Measurements from ENCODE around the gene OR2A25. TPM values are rescaled to one million over a fixed set of nuclear protein-coding genes. Genes with fewer than 3 reads are reported as not detected.

Gene OR2A25
- polyA plus RNA-seq, 3 donors, result not detected

- Mint-ChIP-seq H3K36me3 (no peaks in the 10 kb centered on the region), H3K4me3 (no peak within 1 kb of the TSS), H3K27ac (no peak within 1 kb of the TSS), H3K9me3 (peaks cover 0 to 5% (median 2%) of the 10 kb centered on the region in 7 donors), H3K27me3 (ENCODE audit: low read depth in 3 of 3) (peaks cover 0 to 5% (median 1%) of the 10 kb centered on the region in 3 donors), H3K4me1 (no peaks in the 10 kb centered on the region)
- TF ChIP-seq CTCF (IDR thresholded peaks at IDR 0.05), result no peak
- Histone ChIP-seq H3K27me3 (ENCODE audit: control insufficient read depth in 2 of 2, insufficient read depth in 2 of 2, low read length in 2 of 2) (no peaks in the 10 kb centered on the region), H3K9me3 (replicated peaks in 1 of 2; ENCODE audit: control insufficient read depth in 1 of 2, insufficient read depth in 1 of 2, low read length in 2 of 2) (no peaks in the 10 kb centered on the region), H3K36me3 (replicated peaks in 1 of 2; ENCODE audit: control insufficient read depth in 1 of 2, insufficient read depth in 2 of 2, low read length in 2 of 2) (no peaks in the 10 kb centered on the region), H4K20me1 (ENCODE audit: insufficient read depth, low read length) (no peaks in the 10 kb centered on the region), H2AFZ (ENCODE audit: insufficient read depth, low read depth, low read length, poor library complexity, severe bottlenecking) (no peak within 1 kb of the TSS), H3K27ac (ENCODE audit: low read depth in 1 of 2, low read length in 2 of 2) (no peak within 1 kb of the TSS), H3K4me2 (replicated peaks; ENCODE audit: extremely low read depth, low read length, poor library complexity, severe bottlenecking) (no peak within 1 kb of the TSS), H3K4me3 (replicated peaks in 1 of 3; ENCODE audit: low read depth in 2 of 3, low read length in 3 of 3) (no peak within 1 kb of the TSS), H3K79me2 (ENCODE audit: insufficient read depth, low read length) (no peaks in the 10 kb centered on the region), H3K9ac (ENCODE audit: insufficient read depth, low read length, poor library complexity, severe bottlenecking) (no peak within 1 kb of the TSS), H3K4me1 (ENCODE audit: control insufficient read depth in 1 of 2, insufficient read depth in 2 of 2, low read length in 2 of 2) (no peaks in the 10 kb centered on the region)
- no CpG with 5 or more reads among the region's 2 CpGs for whole genome bisulfite sequencing (ENCODE audit: insufficient coverage)
- no peak for DNase-seq
- intact Hi-C loops (cut with micrococcal nuclease), result no loop called here
Measured at GRCh38 chr7:144085978-144086377, 16.4 kb downstream of the OR2A25 start, which contains the start of gene OR2A12. Gene OR2A12 (plus strand): TSS chr7:144086278. CDS start chr7:144095108, 8,830 bp downstream.

GRCh38 chr7:144086730-144087129 lies 17.1 kb downstream of the OR2A25 start:
- Mint-ChIP-seq H3K4me3 (no peak overlapping the region), H3K36me3 (no peaks in the 10 kb centered on the region), H3K27me3 (ENCODE audit: low read depth in 3 of 3) (peaks cover 0 to 5% (median 0%) of the 10 kb centered on the region in 3 donors), H3K9me3 (peaks cover 0 to 5% (median 2%) of the 10 kb centered on the region in 7 donors), H3K27ac (no peak overlapping the region), H3K4me1 (no peaks in the 10 kb centered on the region)
- Histone ChIP-seq H4K20me1 (ENCODE audit: insufficient read depth, low read length) (no peaks in the 10 kb centered on the region), H3K4me1 (ENCODE audit: control insufficient read depth in 1 of 2, insufficient read depth in 2 of 2, low read length in 2 of 2) (no peaks in the 10 kb centered on the region), H3K9me3 (replicated peaks in 1 of 2; ENCODE audit: control insufficient read depth in 1 of 2, insufficient read depth in 1 of 2, low read length in 2 of 2) (no peaks in the 10 kb centered on the region), H3K36me3 (replicated peaks in 1 of 2; ENCODE audit: control insufficient read depth in 1 of 2, insufficient read depth in 2 of 2, low read length in 2 of 2) (no peaks in the 10 kb centered on the region), H3K4me2 (replicated peaks; ENCODE audit: extremely low read depth, low read length, poor library complexity, severe bottlenecking) (no peak overlapping the region), H3K27ac (ENCODE audit: low read depth in 1 of 2, low read length in 2 of 2) (no peak overlapping the region), H3K79me2 (ENCODE audit: insufficient read depth, low read length) (no peaks in the 10 kb centered on the region), H3K4me3 (replicated peaks in 1 of 3; ENCODE audit: low read depth in 2 of 3, low read length in 3 of 3) (no peak overlapping the region), H3K27me3 (ENCODE audit: control insufficient read depth in 2 of 2, insufficient read depth in 2 of 2, low read length in 2 of 2) (no peaks in the 10 kb centered on the region), H2AFZ (ENCODE audit: insufficient read depth, low read depth, low read length, poor library complexity, severe bottlenecking) (no peak overlapping the region), H3K9ac (ENCODE audit: insufficient read depth, low read length, poor library complexity, severe bottlenecking) (no peak overlapping the region)
- no peak for TF ChIP-seq CTCF (IDR thresholded peaks at IDR 0.05)
- DNase-seq, result no peak
- intact Hi-C loops (cut with micrococcal nuclease), result no loop called here
- WGBS (ENCODE audit: insufficient coverage), result 100% methylated on average over 2 of the region's 4 CpGs
